Measurements from ENCODE around the gene NCOA7.

NCOA7 gene

GRCh38 chr6:125747589-125748405, 43.0 kb upstream of the NCOA7 start:
- H4K8ac ChIP-seq (ENCODE audit: low read depth, low read length), result no peak overlapping the region
- H2AK5ac ChIP-seq (ENCODE audit: low read depth, low read length), result peak overlapping the region; percentile 37
- WGBS, 2 donors (ENCODE audit: extremely low coverage in 2 of 2, insufficient read length in 2 of 2, insufficient replicate concordance in 1 of 2), result no CpG with 5 or more reads among the region's 76 CpGs
- no peaks in the 10 kb centered on the region for H3K9me3 ChIP-seq (replicated peaks in 1 of 2; ENCODE audit: control insufficient read depth in 2 of 2, insufficient read depth in 1 of 2, low read depth in 1 of 2, low read length in 2 of 2)
- H2BK120ac ChIP-seq (ENCODE audit: low read depth, low read length), result peak overlapping the region; percentile 47
- peaks cover 14 to 95% (median 44%) of the 10 kb centered on the region in 3 experiments for H3K27me3 ChIP-seq (ENCODE audit: control insufficient read depth in 3 of 3, insufficient read depth in 3 of 3, low read depth in 1 of 3, low read length in 3 of 3)
- H3K4me1 ChIP-seq (ENCODE audit: control insufficient read depth in 2 of 2, insufficient read depth in 1 of 2, low read depth in 1 of 2, low read length in 2 of 2), result peaks cover 6 to 12% of the 10 kb centered on the region in 2 donors
- peak overlapping the region; percentile 24 for H2BK5ac ChIP-seq (ENCODE audit: low read length)
- peak overlapping the region; percentile 60 for H3K9ac ChIP-seq (ENCODE audit: low read depth, low read length, poor library complexity)
- H2BK15ac ChIP-seq (ENCODE audit: low read length), result peak overlapping the region; percentile 49
- H3K4me3 ChIP-seq (ENCODE audit: low read length in 2 of 2), result peak overlapping the region in 1 of 2 donors; percentile 66
- no peaks in the 10 kb centered on the region for H3K36me3 ChIP-seq (replicated peaks in 1 of 2; ENCODE audit: control insufficient read depth in 2 of 2, insufficient read depth in 2 of 2, low read length in 2 of 2)
- peak; percentile 36 for DNase-seq (ENCODE audit: low spot score)
- no peak overlapping the region for H3K27ac ChIP-seq (replicated peaks; ENCODE audit: low read length)
- H3K4me2 ChIP-seq (ENCODE audit: insufficient read depth, low read length, poor library complexity, severe bottlenecking), result peak overlapping the region; percentile 93
- peak overlapping the region; percentile 99 for H2AFZ ChIP-seq (ENCODE audit: low read length)
- H3K18ac ChIP-seq (ENCODE audit: low read length), result peak overlapping the region; percentile 91
- peak overlapping the region; percentile 85 for H3K23ac ChIP-seq (ENCODE audit: low read depth, low read length, poor library complexity)
- H4K91ac ChIP-seq (ENCODE audit: low read depth, low read length, poor library complexity), result no peak overlapping the region
- H3K4ac ChIP-seq (ENCODE audit: low read length), result no peak overlapping the region
- H2BK12ac ChIP-seq (ENCODE audit: low read length), result peak overlapping the region; percentile 41
- no peaks in the 10 kb centered on the region for H3K79me1 ChIP-seq (ENCODE audit: low read depth, low read length)
- peak overlapping the region; percentile 89 for H3K14ac ChIP-seq (ENCODE audit: low read length)

- H3K14ac ChIP-seq (ENCODE audit: low read length), result no peak overlapping the region
- H2BK120ac ChIP-seq (ENCODE audit: low read depth, low read length), result peak overlapping the region; percentile 47
- no peaks in the 10 kb centered on the region for H3K9me3 ChIP-seq (replicated peaks in 1 of 2; ENCODE audit: control insufficient read depth in 2 of 2, insufficient read depth in 1 of 2, low read depth in 1 of 2, low read length in 2 of 2)
- H3K23ac ChIP-seq (ENCODE audit: low read depth, low read length, poor library complexity), result peak overlapping the region; percentile 89
- H2BK5ac ChIP-seq (ENCODE audit: low read length), result peak overlapping the region; percentile 82
- DNase-seq (ENCODE audit: low spot score), result peak; percentile 32
- peaks cover 6 to 12% of the 10 kb centered on the region in 2 donors for H3K4me1 ChIP-seq (ENCODE audit: control insufficient read depth in 2 of 2, insufficient read depth in 1 of 2, low read depth in 1 of 2, low read length in 2 of 2)
- H3K36me3 ChIP-seq (replicated peaks in 1 of 2; ENCODE audit: control insufficient read depth in 2 of 2, insufficient read depth in 2 of 2, low read length in 2 of 2), result no peaks in the 10 kb centered on the region
- H3K79me1 ChIP-seq (ENCODE audit: low read depth, low read length), result no peaks in the 10 kb centered on the region
- peak overlapping the region; percentile 99 for H2AFZ ChIP-seq (ENCODE audit: low read length)
- peak overlapping the region; percentile 89 for H2BK15ac ChIP-seq (ENCODE audit: low read length)
- peaks cover 14 to 96% (median 44%) of the 10 kb centered on the region in 3 experiments for H3K27me3 ChIP-seq (ENCODE audit: control insufficient read depth in 3 of 3, insufficient read depth in 3 of 3, low read depth in 1 of 3, low read length in 3 of 3)
- H3K4ac ChIP-seq (ENCODE audit: low read length), result no peak overlapping the region
- peak overlapping the region; percentile 89 for H3K18ac ChIP-seq (ENCODE audit: low read length)
- peak overlapping the region; percentile 60 for H3K9ac ChIP-seq (ENCODE audit: low read depth, low read length, poor library complexity)
- H4K91ac ChIP-seq (ENCODE audit: low read depth, low read length, poor library complexity), result no peak overlapping the region
- peak overlapping the region; percentile 49 to 90 for H3K4me3 ChIP-seq (ENCODE audit: low read length in 2 of 2)
- no CpG with 5 or more reads among the region's 42 CpGs for WGBS, 2 donors (ENCODE audit: extremely low coverage in 2 of 2, insufficient read length in 2 of 2, insufficient replicate concordance in 1 of 2)
- H3K4me2 ChIP-seq (ENCODE audit: insufficient read depth, low read length, poor library complexity, severe bottlenecking), result peak overlapping the region; percentile 93
- no peak overlapping the region for H3K27ac ChIP-seq (replicated peaks; ENCODE audit: low read length)
- H4K8ac ChIP-seq (ENCODE audit: low read depth, low read length), result no peak overlapping the region
- peak overlapping the region; percentile 30 for H2BK12ac ChIP-seq (ENCODE audit: low read length)
- peak overlapping the region; percentile 26 for H2AK5ac ChIP-seq (ENCODE audit: low read depth, low read length)
Observed at GRCh38 chr6:125748406-125749172, 42.2 kb upstream of the NCOA7 start.

GRCh38 chr6:125749173-125749864, 41.4 kb upstream of the NCOA7 start, which contains the start of gene HEY2:
Gene HEY2, plus strand, starts transcription at chr6:125749632. Its CDS starts 145 bp downstream, at chr6:125749777.
- H3K4ac ChIP-seq (ENCODE audit: low read length), result no peak within 1 kb of the TSS
- WGBS, 2 donors (ENCODE audit: extremely low coverage in 2 of 2, insufficient read length in 2 of 2, insufficient replicate concordance in 1 of 2), result no CpG with 5 or more reads among the region's 95 CpGs
- H2AK5ac ChIP-seq (ENCODE audit: low read depth, low read length), result peak within 1 kb of the TSS; percentile 26
- no peaks in the 10 kb centered on the region for H3K36me3 ChIP-seq (replicated peaks in 1 of 2; ENCODE audit: control insufficient read depth in 2 of 2, insufficient read depth in 2 of 2, low read length in 2 of 2)
- no peak within 1 kb of the TSS for H3K27ac ChIP-seq (replicated peaks; ENCODE audit: low read length)
- H2BK5ac ChIP-seq (ENCODE audit: low read length), result peak within 1 kb of the TSS; percentile 82
- H3K14ac ChIP-seq (ENCODE audit: low read length), result no peak within 1 kb of the TSS
- H3K4me1 ChIP-seq (ENCODE audit: control insufficient read depth in 2 of 2, insufficient read depth in 1 of 2, low read depth in 1 of 2, low read length in 2 of 2), result peaks cover 6 to 12% of the 10 kb centered on the region in 2 donors
- H4K91ac ChIP-seq (ENCODE audit: low read depth, low read length, poor library complexity), result no peak within 1 kb of the TSS
- peak within 1 kb of the TSS; percentile 49 to 90 for H3K4me3 ChIP-seq (ENCODE audit: low read length in 2 of 2)
- no peak within 1 kb of the TSS for H3K9ac ChIP-seq (ENCODE audit: low read depth, low read length, poor library complexity)
- peak within 1 kb of the TSS; percentile 93 for H3K4me2 ChIP-seq (ENCODE audit: insufficient read depth, low read length, poor library complexity, severe bottlenecking)
- no peaks in the 10 kb centered on the region for H3K79me1 ChIP-seq (ENCODE audit: low read depth, low read length)
- peak within 1 kb of the TSS; percentile 89 for H3K18ac ChIP-seq (ENCODE audit: low read length)
- H3K23ac ChIP-seq (ENCODE audit: low read depth, low read length, poor library complexity), result peak within 1 kb of the TSS; percentile 89
- H4K8ac ChIP-seq (ENCODE audit: low read depth, low read length), result no peak within 1 kb of the TSS
- H3K27me3 ChIP-seq (ENCODE audit: control insufficient read depth in 3 of 3, insufficient read depth in 3 of 3, low read depth in 1 of 3, low read length in 3 of 3), result peaks cover 14 to 94% (median 44%) of the 10 kb centered on the region in 3 experiments
- peak; percentile 85 for DNase-seq (ENCODE audit: low spot score)
- no peaks in the 10 kb centered on the region for H3K9me3 ChIP-seq (replicated peaks in 1 of 2; ENCODE audit: control insufficient read depth in 2 of 2, insufficient read depth in 1 of 2, low read depth in 1 of 2, low read length in 2 of 2)
- H2BK12ac ChIP-seq (ENCODE audit: low read length), result no peak within 1 kb of the TSS
- H2AFZ ChIP-seq (ENCODE audit: low read length), result peak within 1 kb of the TSS; percentile 99
- no peak within 1 kb of the TSS for H2BK120ac ChIP-seq (ENCODE audit: low read depth, low read length)
- H2BK15ac ChIP-seq (ENCODE audit: low read length), result peak within 1 kb of the TSS; percentile 89
